Panc1 (cell line): Measurements from ENCODE around the gene MET. TPM values are rescaled to one million over a fixed set of nuclear protein-coding genes. Genes with fewer than 3 reads are reported as not detected.
A peak's percentile ranks its signal among the peaks of the same experiment; 100 is the strongest.

Experiments used
- ATAC-seq: fragments of 200-7000 bp; cut with Tn5 transposase; 2 replicates; pipeline ENCODE4 v1.9.1; 2020; ENCODE audit warnings: mild to moderate bottlenecking, moderate library complexity
- BruUV-seq: library from RNA; stranded (reverse); fragments of 400-500 nt; replicated peaks from 2 replicates; lab custom pipeline; 2021; lab: Mats Ljungman, UMichigan
- CTCF ChIA-PET: fragments of 300-600 bp; sonication (Branson Sonifier 250); formaldehyde crosslinking; loops from one replicate; lab custom pipeline; 2022; ENCODE audit warnings: antibody characterized with exemption; lab: Charles Lee
- POLR2A ChIA-PET: fragments of 300-600 bp; sonication (Branson Sonifier 250); formaldehyde crosslinking; loops from one replicate; lab custom pipeline; 2022; ENCODE audit warnings: antibody characterized with exemption; lab: Charles Lee
- DNase-seq: peaks from one replicate; pipeline ENCODE4 v3.0.0-alpha.2; 2010; ENCODE audit warnings: low read depth, low spot score
- H3K27ac ChIP-seq: 2 replicates; pipeline ENCODE4 v1.5.1; 2011; ENCODE audit warnings: mild to moderate bottlenecking, low read length, inconsistent platforms
- H3K27me3 ChIP-seq: fragments of 200-500 bp; sonication (Bioruptor generic); 2 replicates; pipeline ENCODE4 v1.6.0; 2014; ENCODE audit warnings: low read length, inconsistent platforms; ENCODE audit not compliant: control insufficient read depth, insufficient read depth
- H3K36me3 ChIP-seq: fragments of 200-500 bp; sonication (Bioruptor generic); 2 replicates; pipeline ENCODE4 v1.5.1; 2014; ENCODE audit warnings: inconsistent platforms, mild to moderate bottlenecking, low read length, moderate library complexity; ENCODE audit not compliant: control insufficient read depth, insufficient read depth
- H3K4me1 ChIP-seq: 2 replicates; pipeline ENCODE4 v1.5.1; 2011; ENCODE audit warnings: inconsistent platforms, mild to moderate bottlenecking, low read length, moderate library complexity; ENCODE audit not compliant: control insufficient read depth, insufficient read depth
- H3K4me3 ChIP-seq, 2 experiments: 2 replicates each; pipeline ENCODE4 v1.5.1; 2011 to 2012; ENCODE audit warnings: low read depth in 2 of 2, low read length in 2 of 2, mild to moderate bottlenecking in 2 of 2, inconsistent platforms in 1 of 2, moderate library complexity in 1 of 2
- H3K9me3 ChIP-seq: fragments of 200-500 bp; sonication (Bioruptor generic); 2 replicates; pipeline ENCODE4 v1.5.1; 2014; ENCODE audit warnings: low read depth, mild to moderate bottlenecking, inconsistent platforms, low read length, moderate library complexity; ENCODE audit not compliant: control insufficient read depth, insufficient read depth
- POLR2AphosphoS5 ChIP-seq: IDR thresholded peaks from 2 replicates; pipeline ENCODE4 v1.6.1; 2012; ENCODE audit warnings: mild to moderate bottlenecking, low read depth, low read length, moderate library complexity
- SIN3A ChIP-seq: IDR thresholded peaks from 2 replicates; pipeline ENCODE4 v1.6.1; 2012; ENCODE audit warnings: low read depth, mild to moderate bottlenecking, low read length, moderate library complexity, borderline replicate concordance; ENCODE audit not compliant: insufficient read depth
- TCF7L2 ChIP-seq: IDR thresholded peaks from 2 replicates; pipeline ENCODE4 v1.6.1; 2011; ENCODE audit warnings: mild to moderate bottlenecking, low read depth, low read length, inconsistent platforms
- in situ Hi-C: cut with HindIII; loops from 2 replicates; pipeline ENCODE4 v1.10.0; 2016; ENCODE audit warnings: low sequenced_read_pairs, low pct_unique_long_range_greater_than_20kb
- intact Hi-C: fragments of 100-400 bp; cut with micrococcal nuclease; formaldehyde crosslinking; loops from one replicate; pipeline ENCODE4 v1.10.0; 2022; ENCODE audit not compliant: unreplicated experiment
- total RNA-seq: library from RNA; stranded (reverse); gene quantifications from one replicate; pipeline ENCODE4 v1.2.1, GENCODE V29; 2021; ENCODE audit not compliant: unreplicated experiment
- TF ChIP-seq, protein P1 (sequence below): fragments of 450-650 bp; IDR thresholded peaks from 2 replicates; pipeline ENCODE4 v1.5.1; 2017; ENCODE audit warnings: mild to moderate bottlenecking
- TF ChIP-seq, protein P2 (sequence below), 2 experiments: IDR thresholded peaks; 2 replicates each; pipeline ENCODE4 v1.6.1; 2011 to 2012; ENCODE audit warnings: low read depth in 2 of 2, control low read depth in 1 of 2, low read length in 1 of 2, mild to moderate bottlenecking in 1 of 2, moderate library complexity in 1 of 2; ENCODE audit not compliant: insufficient read depth in 1 of 2

The MET gene
- total RNA-seq, 1 experiment from 2014 or later = 103 TPM

DNA sequence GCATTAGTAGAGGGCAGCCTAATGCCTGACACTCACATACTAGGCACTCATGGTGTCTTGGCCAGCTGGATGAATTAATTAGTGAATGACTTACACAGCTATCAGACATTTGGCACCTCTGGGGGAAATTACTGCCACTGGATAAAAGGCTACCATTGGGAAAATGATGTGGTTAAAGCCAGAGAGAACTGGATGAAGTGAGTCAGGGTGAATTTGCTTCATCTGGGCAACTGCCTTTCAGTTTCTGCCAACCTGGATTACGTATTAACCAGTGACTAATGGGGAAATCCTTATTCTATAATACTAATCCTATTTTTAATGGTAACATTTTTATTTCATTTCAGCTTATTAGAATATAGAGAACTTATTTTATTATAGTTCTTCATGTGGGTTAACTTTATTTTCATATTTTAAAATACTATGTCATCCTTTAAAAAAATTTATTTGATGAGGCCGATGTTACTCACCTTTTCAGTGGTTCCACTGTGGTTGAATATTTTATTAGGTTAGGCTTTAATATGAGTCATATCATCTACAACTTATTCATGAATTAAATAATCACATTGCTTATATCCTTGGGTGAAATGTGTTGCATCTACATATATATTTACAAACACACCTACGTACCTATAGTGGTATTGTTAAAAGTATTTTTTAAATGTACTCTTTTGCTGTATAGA, 104.8 kb downstream of the MET start:
- intact Hi-C loops (no loop called here), in situ Hi-C loops (no loop called here)
- ChIA-PET POLR2A (no interaction called here), CTCF (interaction anchor here (0.6 kb wide), 1 partner anchor 153 kb away, joined by 4 read pairs; no protein-coding TSS in a partner anchor)
- no peak overlapping the region for H3K4me3 ChIP-seq
- peaks cover 13% of the 10 kb centered on the region; the same call in 1 of the 2 replicates for H3K9me3 ChIP-seq
- no peaks in the 10 kb centered on the region for H3K27me3 ChIP-seq
- H3K4me1 ChIP-seq = peaks cover 20% of the 10 kb centered on the region
- peak overlapping the region; percentile 5; the same call in 1 of the 2 replicates for H3K27ac ChIP-seq
- ATAC-seq (peak; percentile 81), DNase-seq (peak; percentile 84)
- no TSS peak for BruUV-seq
- TF ChIP-seq TCF7L2 (no peak), SIN3A (no peak), POLR2AphosphoS5 (no peak)
- TF ChIP-seq, protein P1, sequence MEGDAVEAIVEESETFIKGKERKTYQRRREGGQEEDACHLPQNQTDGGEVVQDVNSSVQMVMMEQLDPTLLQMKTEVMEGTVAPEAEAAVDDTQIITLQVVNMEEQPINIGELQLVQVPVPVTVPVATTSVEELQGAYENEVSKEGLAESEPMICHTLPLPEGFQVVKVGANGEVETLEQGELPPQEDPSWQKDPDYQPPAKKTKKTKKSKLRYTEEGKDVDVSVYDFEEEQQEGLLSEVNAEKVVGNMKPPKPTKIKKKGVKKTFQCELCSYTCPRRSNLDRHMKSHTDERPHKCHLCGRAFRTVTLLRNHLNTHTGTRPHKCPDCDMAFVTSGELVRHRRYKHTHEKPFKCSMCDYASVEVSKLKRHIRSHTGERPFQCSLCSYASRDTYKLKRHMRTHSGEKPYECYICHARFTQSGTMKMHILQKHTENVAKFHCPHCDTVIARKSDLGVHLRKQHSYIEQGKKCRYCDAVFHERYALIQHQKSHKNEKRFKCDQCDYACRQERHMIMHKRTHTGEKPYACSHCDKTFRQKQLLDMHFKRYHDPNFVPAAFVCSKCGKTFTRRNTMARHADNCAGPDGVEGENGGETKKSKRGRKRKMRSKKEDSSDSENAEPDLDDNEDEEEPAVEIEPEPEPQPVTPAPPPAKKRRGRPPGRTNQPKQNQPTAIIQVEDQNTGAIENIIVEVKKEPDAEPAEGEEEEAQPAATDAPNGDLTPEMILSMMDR = no peak
- TF ChIP-seq, protein P2, sequence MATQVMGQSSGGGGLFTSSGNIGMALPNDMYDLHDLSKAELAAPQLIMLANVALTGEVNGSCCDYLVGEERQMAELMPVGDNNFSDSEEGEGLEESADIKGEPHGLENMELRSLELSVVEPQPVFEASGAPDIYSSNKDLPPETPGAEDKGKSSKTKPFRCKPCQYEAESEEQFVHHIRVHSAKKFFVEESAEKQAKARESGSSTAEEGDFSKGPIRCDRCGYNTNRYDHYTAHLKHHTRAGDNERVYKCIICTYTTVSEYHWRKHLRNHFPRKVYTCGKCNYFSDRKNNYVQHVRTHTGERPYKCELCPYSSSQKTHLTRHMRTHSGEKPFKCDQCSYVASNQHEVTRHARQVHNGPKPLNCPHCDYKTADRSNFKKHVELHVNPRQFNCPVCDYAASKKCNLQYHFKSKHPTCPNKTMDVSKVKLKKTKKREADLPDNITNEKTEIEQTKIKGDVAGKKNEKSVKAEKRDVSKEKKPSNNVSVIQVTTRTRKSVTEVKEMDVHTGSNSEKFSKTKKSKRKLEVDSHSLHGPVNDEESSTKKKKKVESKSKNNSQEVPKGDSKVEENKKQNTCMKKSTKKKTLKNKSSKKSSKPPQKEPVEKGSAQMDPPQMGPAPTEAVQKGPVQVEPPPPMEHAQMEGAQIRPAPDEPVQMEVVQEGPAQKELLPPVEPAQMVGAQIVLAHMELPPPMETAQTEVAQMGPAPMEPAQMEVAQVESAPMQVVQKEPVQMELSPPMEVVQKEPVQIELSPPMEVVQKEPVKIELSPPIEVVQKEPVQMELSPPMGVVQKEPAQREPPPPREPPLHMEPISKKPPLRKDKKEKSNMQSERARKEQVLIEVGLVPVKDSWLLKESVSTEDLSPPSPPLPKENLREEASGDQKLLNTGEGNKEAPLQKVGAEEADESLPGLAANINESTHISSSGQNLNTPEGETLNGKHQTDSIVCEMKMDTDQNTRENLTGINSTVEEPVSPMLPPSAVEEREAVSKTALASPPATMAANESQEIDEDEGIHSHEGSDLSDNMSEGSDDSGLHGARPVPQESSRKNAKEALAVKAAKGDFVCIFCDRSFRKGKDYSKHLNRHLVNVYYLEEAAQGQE (IDR thresholded peaks at IDR 0.05; ENCODE audit: insufficient read depth in 1 of 2, low read depth in 2 of 2, low read length in 1 of 2) = no peak
- H3K36me3 ChIP-seq = peaks cover 30% of the 10 kb centered on the region

DNA sequence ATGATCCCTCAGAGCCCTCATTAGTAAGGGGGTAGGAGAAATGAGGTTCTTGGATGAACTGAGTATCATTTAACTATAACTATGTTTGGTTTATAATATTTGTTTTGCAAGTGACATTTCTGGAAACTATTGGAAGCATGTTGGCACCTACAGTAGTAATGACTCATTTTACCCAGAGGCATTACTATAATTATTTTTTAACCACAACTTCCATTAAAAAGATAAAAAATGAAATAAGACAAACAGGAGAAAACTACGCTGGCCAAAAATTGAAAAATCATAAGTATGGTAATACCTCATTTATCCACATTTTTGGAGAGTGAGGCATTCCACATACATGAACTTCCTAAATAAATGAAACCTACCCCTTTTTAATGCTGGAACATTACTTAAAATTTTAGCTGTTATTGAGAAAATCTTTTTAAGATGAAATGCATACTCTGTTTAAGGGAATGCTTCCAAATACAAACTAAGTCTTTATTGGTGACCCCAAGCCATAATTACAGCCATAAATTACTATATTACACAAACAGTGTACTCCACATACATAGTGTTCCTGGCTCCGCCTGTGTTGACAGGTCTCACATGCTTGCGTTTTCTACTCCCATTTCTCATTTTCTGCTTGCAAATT, 105.8 kb downstream of the MET start:
- TF ChIP-seq, protein P2 (IDR thresholded peaks at IDR 0.05; ENCODE audit: insufficient read depth in 1 of 2, low read depth in 2 of 2, low read length in 1 of 2) = no peak
- TF ChIP-seq, protein P1 = no peak
- TF ChIP-seq TCF7L2 = no peak
- TF ChIP-seq POLR2AphosphoS5 = no peak
- no peak for TF ChIP-seq SIN3A
- ATAC-seq (peak; percentile 54), DNase-seq (no peak)
- Histone ChIP-seq H3K27ac (peak overlapping the region; percentile 5; the same call in 1 of the 2 replicates), H3K36me3 (peaks cover 27% of the 10 kb centered on the region), H3K9me3 (peaks cover 8% of the 10 kb centered on the region; the same call in 1 of the 2 replicates), H3K4me1 (peaks cover 20% of the 10 kb centered on the region), H3K4me3 (no peak overlapping the region), H3K27me3 (no peaks in the 10 kb centered on the region)
- POLR2A ChIA-PET = no interaction called here
- BruUV-seq = no TSS peak
- intact Hi-C loops = no loop called here
- in situ Hi-C loops = no loop called here
- CTCF ChIA-PET = no interaction called here
